Measurements from ENCODE around the gene GRIK4. TPM values are rescaled to one million over a fixed set of nuclear protein-coding genes. Genes with fewer than 3 reads are reported as not detected.

GRIK4 gene
- total and polyA plus RNA-seq, 9 of the 15 experiments (the other 6 are each of a cell fraction or from before 2014, with no cell fraction given), result not detected

DNA sequence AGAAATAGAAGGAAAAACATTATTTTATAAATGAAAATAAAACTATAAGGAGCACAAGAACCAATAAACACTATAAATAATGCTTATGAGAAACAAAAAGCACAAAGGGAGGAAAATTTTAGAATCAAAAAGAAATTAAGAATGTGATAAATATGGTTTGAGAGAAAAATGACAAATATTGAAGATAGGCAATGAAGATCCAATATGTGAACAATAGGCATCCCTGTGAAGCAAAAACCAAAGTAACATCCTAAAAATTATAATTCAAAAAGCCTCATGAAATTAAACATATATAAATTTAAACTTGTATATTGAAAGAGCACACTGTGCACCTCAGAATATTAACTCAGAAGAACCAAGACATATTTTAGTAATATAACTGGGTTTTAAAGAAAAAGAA is 216.2 kb downstream of the GRIK4 start (continued):
- TF ChIP-seq KHSRP (IDR thresholded peaks at IDR 0.05) (no peak), YY1 (IDR thresholded peaks at IDR 0.05; ENCODE audit: borderline replicate concordance in 1 of 3, control insufficient read depth in 1 of 3, extremely low read depth in 1 of 3, insufficient read depth in 3 of 3, insufficient read length in 1 of 3, insufficient replicate concordance in 2 of 3, low read depth in 1 of 3, low read length in 2 of 3) (no peak), GABPA (tag; conservative IDR thresholded peaks at IDR 0.05; ENCODE audit: low read depth) (no peak)

DNA sequence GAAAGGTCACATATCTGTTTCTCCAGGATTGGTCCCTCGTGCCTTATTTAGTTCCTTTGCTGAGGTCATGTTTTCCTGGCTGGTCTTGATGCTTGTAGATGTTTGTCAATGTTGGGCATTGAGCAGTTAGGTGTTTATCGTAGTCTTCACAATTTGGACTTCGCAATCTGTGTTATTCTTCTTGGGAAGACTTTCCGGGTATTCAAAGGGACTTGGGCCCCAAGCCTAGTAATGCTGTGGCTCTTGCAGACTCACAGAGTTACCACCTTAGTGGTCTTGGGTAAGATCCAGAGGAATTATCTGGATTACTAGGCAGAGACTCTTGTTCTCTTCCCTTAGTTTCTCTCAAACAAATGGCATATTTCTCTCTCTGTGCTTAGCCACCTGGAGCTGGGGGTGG is 223.5 kb downstream of the GRIK4 start:
- no peaks in the 10 kb centered on the region for H3K79me2 ChIP-seq (ENCODE audit: control insufficient read depth, insufficient read depth, low read length)
- peaks cover 0 to 4% of the 10 kb centered on the region in 2 experiments; a peak in 2 of 5 replicates for H3K27me3 ChIP-seq (ENCODE audit: control insufficient read depth in 2 of 2, insufficient read depth in 2 of 2, low read length in 2 of 2)
- H3K36me3 ChIP-seq (ENCODE audit: control insufficient read depth, insufficient read depth, low read length), result no peaks in the 10 kb centered on the region
- intact Hi-C loops (cut with micrococcal nuclease) (no loop called here), in situ Hi-C loops (cut with MboI) (no loop called here)
- no peaks in the 10 kb centered on the region for H3K4me1 ChIP-seq (replicated peaks in 1 of 2; ENCODE audit: control insufficient read depth in 2 of 2, insufficient read depth in 2 of 2, low read length in 2 of 2)
- H4K20me1 ChIP-seq (replicated peaks; ENCODE audit: control insufficient read depth, insufficient read depth, low read length), result no peaks in the 10 kb centered on the region
- no peaks in the 10 kb centered on the region for H3K9me1 ChIP-seq (ENCODE audit: control insufficient read depth, insufficient read depth, low read length)
- no peak overlapping the region for H3K4me2 ChIP-seq (ENCODE audit: insufficient read depth, low read length)
- H3K9ac ChIP-seq (ENCODE audit: insufficient read depth in 1 of 2, low read depth in 2 of 2, low read length in 2 of 2), result no peak overlapping the region
- FAIRE-seq (no peak), ATAC-seq (no peak), DNase-seq (ENCODE audit: extremely low read depth in 1 of 4, low spot score in 3 of 4) (no peak)
- POLR2A ChIA-PET, result no interaction called here
- H2AFZ ChIP-seq (ENCODE audit: low read depth, low read length), result no peak overlapping the region
- CTCF ChIA-PET (ENCODE audit: low intra/inter-chr PET ratio), result no interaction called here
- TF ChIP-seq ZZZ3 (IDR thresholded peaks at IDR 0.05), result no peak
- no peak for TF ChIP-seq ATF7 (IDR thresholded peaks at IDR 0.05)
- TF ChIP-seq BDP1 (IDR thresholded peaks at IDR 0.05; ENCODE audit: insufficient read depth, insufficient read length), result no peak
- TF ChIP-seq, protein P1, sequence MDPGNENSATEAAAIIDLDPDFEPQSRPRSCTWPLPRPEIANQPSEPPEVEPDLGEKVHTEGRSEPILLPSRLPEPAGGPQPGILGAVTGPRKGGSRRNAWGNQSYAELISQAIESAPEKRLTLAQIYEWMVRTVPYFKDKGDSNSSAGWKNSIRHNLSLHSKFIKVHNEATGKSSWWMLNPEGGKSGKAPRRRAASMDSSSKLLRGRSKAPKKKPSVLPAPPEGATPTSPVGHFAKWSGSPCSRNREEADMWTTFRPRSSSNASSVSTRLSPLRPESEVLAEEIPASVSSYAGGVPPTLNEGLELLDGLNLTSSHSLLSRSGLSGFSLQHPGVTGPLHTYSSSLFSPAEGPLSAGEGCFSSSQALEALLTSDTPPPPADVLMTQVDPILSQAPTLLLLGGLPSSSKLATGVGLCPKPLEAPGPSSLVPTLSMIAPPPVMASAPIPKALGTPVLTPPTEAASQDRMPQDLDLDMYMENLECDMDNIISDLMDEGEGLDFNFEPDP (CRISPR knock-in tag; IDR thresholded peaks at IDR 0.05), result no peak
- no peak for TF ChIP-seq RBM22 (IDR thresholded peaks at IDR 0.05; ENCODE audit: low read depth, low read length, poor library complexity, severe bottlenecking)
- no peak for TF ChIP-seq MBD2 (IDR thresholded peaks at IDR 0.05; ENCODE audit: borderline replicate concordance, low read depth)
- TF ChIP-seq SRSF3 (IDR thresholded peaks at IDR 0.05; ENCODE audit: insufficient read depth, low read length), result no peak
- TF ChIP-seq ZNF436 (CRISPR knock-in tag; IDR thresholded peaks at IDR 0.05), result no peak
- TF ChIP-seq DPF2 (IDR thresholded peaks at IDR 0.05), result no peak
- TF ChIP-seq SRF (CRISPR knock-in tag; IDR thresholded peaks at IDR 0.05), result no peak
- no peak for TF ChIP-seq HCFC1 (IDR thresholded peaks at IDR 0.05; ENCODE audit: low read depth, low read length)
- H3K9me3 ChIP-seq (replicated peaks; ENCODE audit: control insufficient read depth, insufficient read depth, low read depth, low read length), result no peaks in the 10 kb centered on the region
- no peak overlapping the region for H3K27ac ChIP-seq (ENCODE audit: extremely low read depth, low read depth, low read length)
- H3K4me3 ChIP-seq, result no peak overlapping the region
- 1% methylated on average over 4 of the region's 4 CpGs for WGBS (ENCODE audit: insufficient coverage, low coverage, missing lambda C conversion rate)
- BruUV-seq (replicated peaks), result no TSS peak

All from K562 (cell line).